Measurements from ENCODE around the gene RNF223. TPM values are rescaled to one million over a fixed set of nuclear protein-coding genes. Genes with fewer than 3 reads are reported as not detected.

The RNF223 gene
- total RNA-seq, 4 donors from 2014 or later: not detected

DNA sequence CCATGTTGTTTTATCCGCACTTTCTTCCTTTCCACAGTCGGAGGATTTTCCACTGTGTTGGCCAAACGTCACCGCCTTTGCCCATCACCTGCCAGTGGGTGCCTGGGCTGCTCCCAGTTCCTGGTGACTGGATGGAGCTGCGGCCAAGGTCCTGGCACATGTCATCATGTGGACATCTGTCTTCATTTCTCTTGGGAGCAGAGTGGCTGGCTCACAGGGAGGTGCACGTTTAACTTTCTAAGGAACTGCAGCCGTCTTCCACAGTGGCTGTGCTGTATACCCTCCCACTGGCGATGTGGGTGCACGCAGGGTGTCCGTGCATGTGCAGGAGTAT is 19.5 kb upstream of the RNF223 start:
- no peak for DNase-seq (ENCODE audit: low spot score)
- ATAC-seq (ENCODE audit: low FRiP score): no peak
- TF ChIP-seq, protein P1, sequence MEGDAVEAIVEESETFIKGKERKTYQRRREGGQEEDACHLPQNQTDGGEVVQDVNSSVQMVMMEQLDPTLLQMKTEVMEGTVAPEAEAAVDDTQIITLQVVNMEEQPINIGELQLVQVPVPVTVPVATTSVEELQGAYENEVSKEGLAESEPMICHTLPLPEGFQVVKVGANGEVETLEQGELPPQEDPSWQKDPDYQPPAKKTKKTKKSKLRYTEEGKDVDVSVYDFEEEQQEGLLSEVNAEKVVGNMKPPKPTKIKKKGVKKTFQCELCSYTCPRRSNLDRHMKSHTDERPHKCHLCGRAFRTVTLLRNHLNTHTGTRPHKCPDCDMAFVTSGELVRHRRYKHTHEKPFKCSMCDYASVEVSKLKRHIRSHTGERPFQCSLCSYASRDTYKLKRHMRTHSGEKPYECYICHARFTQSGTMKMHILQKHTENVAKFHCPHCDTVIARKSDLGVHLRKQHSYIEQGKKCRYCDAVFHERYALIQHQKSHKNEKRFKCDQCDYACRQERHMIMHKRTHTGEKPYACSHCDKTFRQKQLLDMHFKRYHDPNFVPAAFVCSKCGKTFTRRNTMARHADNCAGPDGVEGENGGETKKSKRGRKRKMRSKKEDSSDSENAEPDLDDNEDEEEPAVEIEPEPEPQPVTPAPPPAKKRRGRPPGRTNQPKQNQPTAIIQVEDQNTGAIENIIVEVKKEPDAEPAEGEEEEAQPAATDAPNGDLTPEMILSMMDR (IDR thresholded peaks at IDR 0.05): no peak

DNA sequence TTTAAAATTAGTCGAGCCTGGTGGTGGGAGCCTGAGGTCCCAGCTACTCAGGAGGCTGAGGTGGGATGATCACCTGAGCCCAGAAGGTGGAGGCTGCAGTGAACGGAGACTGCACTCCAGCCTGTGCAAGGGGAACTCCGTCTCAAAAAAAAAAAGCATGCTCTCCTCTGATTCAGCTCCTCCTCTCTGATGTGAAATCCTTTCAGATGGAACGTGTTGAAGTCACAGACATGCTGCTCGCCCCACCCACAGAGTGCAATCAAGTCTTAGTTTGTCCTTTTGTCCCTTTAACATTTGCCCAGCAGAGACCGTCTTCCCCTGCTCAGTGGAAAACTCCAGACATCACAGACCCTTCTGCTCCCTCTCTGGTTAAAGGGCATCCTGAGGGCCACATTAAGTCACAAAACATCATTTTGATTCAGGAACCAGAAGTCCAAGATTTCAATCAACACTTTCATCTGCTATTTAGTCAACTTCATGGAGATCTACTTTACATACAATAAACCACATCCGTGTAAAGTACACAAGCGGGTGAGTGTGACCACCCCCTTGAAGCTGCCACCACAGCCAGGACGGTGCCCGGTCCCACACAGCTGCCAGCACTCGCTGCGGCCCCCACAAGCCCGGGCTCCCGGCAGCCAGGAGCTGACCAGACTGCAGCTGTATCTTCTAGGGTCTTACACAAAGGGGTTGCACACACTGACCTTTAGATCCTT is 18.9 kb upstream of the RNF223 start:
- TF ChIP-seq, protein P1 (IDR thresholded peaks at IDR 0.05): no peak
- ATAC-seq (ENCODE audit: low FRiP score): no peak
- no peak for DNase-seq (ENCODE audit: low spot score)

DNA sequence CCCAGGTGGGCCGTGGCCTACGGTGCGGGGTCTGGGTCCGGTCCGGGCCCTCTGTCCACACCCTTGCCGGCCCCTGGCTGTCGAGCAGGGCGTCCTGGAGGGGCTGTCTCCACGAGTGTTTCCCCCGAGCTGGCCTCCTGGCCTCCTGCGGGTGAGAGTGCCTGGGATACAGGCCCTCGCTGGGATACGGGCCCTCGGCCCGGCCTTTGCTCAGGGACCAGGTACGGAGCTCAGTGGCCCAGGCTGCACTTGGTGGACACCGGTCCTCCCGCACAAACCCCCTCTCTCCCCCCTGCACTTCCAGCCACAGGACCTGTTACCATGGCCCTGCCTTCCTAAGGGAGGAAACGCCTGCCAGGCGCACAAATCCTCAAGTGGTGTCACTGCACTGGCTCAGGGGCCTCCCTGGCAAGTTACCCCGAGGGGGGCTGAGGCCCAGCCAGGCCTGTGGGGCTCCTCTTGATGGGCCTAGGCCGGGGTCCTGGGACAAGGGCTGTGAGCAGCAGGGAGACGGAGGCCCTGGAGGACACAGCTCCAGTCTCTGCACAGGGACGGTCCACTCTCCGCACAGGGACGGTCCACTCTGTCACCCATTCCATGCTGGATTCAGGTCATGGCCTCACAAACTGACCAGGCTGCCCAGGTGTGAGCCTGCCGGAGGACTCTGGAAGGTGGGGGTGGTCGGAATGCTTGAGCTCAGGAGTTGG is 18.2 kb upstream of the RNF223 start:
- TF ChIP-seq, protein P1 (IDR thresholded peaks at IDR 0.05): no peak
- no peak for DNase-seq (ENCODE audit: low spot score)
- no peak for ATAC-seq (ENCODE audit: low FRiP score)

DNA sequence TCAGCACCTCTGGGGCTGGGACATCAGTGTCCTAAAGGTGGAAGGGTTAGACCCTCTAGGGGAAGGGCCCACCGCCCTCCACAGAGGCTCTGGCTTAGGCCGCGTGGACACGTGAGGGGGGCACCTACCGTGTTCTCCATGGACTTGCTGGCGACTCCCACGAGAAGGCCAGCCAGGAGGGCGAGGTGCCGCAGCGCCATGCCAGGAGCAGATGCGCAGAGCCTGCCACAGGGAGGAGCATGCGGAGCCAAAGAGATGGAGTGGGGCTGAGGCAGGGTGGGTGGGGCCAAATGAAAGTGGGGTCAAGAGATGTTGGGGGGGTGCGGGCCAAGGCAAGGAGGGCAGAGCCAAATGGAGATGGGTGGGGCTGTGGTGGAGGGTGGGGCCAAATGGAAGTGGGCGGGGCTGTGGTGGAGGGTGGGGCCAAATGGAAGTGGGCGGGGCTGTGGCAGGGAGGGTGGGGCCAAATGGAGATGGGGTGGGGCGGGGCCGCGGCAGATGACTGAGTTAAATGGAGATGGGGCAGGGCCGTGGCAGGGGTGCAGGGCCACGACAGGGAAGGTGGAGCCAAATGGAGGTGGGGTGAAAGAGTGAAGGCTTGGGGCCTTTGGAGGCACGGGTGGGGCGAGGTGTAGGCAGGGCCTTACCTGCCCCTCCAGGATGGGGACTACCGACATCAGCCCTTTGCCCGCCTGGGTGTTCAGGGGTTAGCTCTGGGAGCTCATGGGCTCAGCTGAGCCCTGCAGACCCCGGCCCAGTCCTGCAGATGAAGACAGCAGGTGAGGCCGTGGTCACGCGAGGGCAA is 17.4 kb upstream of the RNF223 start:
- TF ChIP-seq, protein P1 (IDR thresholded peaks at IDR 0.05): no peak
- ATAC-seq (ENCODE audit: low FRiP score): no peak
- no peak for DNase-seq (ENCODE audit: low spot score)

DNA sequence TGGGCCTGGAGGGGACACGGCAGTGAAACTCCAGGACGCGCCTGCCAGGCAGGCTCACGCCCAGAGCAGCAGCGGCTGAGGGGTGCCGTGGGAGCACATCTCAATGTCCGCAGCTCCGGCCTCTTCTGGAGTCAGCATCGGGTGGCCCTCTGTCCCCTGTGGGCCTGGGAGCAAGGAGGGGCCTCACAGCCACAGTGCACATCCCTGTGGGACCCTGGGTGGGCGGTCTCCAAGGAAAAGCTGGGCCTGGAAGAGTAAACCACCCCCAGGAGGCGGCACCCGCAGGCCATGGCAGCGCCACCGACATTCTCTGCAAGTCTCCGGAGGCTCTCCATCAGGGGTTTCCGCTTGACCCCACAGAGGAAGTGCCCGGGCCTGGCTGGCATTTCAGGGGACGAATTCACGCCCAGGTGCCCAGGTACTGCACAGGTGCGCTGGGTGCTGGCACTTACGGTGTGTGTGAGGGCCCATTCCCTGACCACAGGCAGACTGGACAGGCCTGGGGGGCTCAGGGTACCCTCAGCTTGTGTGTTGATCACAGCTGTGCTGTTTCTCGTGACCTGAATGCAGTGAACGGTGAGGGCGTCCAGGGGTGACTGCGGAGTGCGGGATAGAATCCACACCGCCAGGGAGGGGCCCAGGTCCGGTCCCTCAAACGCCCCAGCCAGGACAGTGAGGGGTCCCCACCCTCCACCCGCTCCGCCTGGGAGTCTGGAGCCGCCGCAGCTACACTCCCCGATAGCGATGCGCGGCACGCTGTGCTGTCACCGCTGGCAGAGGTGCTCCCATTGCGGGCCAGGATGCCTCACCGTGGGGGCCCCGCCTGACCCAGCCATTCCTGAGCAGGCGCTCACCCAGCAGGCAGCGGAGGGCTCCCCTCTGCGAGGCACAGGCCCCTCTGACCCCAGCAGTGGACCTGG is 16.6 kb upstream of the RNF223 start:
- DNase-seq (ENCODE audit: low spot score) (no peak), ATAC-seq (ENCODE audit: low FRiP score) (no peak)
- TF ChIP-seq, protein P1 (IDR thresholded peaks at IDR 0.05): no peak

DNA sequence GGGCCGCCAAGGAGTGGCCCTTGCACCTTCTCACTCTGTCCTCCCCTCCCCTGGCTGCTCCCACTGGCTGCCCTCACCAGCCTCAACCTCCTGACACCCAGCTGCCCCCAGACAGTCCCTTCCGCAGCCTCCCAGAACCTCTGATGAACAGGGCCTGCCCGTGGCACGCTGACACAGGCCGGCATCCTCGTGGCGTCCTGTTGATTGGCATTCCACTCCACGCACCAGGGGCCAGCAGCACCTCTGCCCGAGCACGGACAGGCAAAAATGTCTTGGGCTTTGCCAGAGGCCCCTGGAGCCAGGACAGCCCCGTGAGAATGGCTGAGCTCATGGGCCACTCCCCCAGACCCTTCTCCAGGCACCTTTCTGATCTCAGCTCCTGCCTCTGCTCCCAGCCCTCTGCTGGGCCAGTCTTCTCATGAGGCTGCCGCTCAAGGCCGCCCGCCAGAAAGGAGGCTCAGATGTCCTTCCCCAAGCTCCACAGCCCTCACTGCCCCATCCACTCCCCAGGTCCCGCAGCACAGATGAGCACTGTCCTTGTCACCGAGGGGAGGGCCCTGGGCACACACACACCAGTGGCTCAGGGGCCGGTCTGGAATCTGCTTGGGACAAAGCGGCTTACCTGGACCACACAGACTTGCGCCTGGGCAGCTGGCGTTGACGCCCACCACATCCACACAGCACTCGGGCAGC is 15.8 kb upstream of the RNF223 start:
- no peak for DNase-seq (ENCODE audit: low spot score)
- no peak for ATAC-seq (ENCODE audit: low FRiP score)
- TF ChIP-seq, protein P1 (IDR thresholded peaks at IDR 0.05): no peak
